ENCODE data around the gene CEP128. TPM values are rescaled to one million over a fixed set of nuclear protein-coding genes. Genes with fewer than 3 reads are reported as not detected.

The CEP128 gene
- total RNA-seq, 4 donors from 2014 or later = 0.82 to 3.6 (median 1.6) TPM

DNA sequence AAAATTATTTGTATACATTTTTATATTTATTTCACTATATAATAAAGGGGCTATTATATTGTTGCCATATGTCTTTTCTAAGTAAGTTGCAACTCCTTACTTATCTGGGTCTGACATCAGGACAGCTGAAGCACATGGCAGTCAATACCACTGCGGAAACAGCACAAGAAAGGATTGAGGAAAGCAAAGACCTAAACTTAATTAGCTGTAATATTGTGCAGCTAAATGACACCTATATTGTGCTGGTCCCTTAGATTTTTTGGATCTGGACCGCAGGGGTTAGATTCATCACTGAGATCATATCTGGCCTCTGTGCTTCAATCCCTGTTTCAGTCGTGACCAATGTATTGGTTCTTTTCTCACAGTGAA, 370.6 kb downstream of the CEP128 start:
- Histone ChIP-seq H3K36me3 (no peaks in the 10 kb centered on the region), H3K4me3 (no peak overlapping the region), H3K9me3 (no peaks in the 10 kb centered on the region), H3K4me1 (no peaks in the 10 kb centered on the region), H3K27me3 (no peaks in the 10 kb centered on the region), H3K27ac (no peak overlapping the region)
- TF ChIP-seq CTCF (IDR thresholded peaks at IDR 0.05 in 4 of 5, conservative IDR thresholded peaks at IDR 0.05 in 1 of 5) = no peak
- TF ChIP-seq POLR2A (IDR thresholded peaks at IDR 0.05) = no peak
- DNase-seq = no peak
- no peak for ATAC-seq
- intact Hi-C loops (cut with DNase I; ENCODE audit: low total_unique reads) (no loop called here), in situ Hi-C loops (cut with MboI; ENCODE audit: low sequenced_read_pairs in 4 of 4) (no loop called here)

DNA sequence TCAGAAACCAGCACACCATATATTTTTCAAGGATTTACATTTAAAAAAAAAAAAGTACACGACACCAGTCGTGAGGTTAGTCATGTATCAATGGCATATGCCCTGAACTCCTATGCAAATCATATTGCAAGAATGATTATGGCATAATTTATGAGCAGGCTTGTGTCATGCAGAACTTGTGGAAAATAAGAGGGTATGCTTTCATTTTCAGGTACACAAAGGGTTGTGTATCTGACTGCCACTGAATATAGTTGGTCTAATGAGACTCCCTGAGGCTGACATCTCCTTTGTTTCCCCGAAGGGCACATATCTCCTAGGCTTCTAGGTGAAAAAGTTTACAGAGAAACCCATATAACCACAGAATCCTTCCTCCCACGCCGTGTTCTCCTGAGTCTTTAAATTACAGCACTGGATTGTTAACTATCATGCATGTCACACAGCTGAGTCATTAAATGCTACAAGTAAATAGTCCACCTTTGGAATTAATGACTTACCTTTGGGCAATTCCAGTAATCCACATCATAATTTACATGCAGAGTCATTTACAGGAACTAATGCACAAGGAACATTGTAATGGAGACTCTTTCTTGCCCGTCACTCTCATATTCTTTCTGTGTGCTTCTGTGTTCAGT, 373.5 kb downstream of the CEP128 start:
- Histone ChIP-seq H3K4me1 (no peaks in the 10 kb centered on the region), H3K4me3 (no peak overlapping the region), H3K27ac (no peak overlapping the region), H3K27me3 (no peaks in the 10 kb centered on the region), H3K36me3 (no peaks in the 10 kb centered on the region), H3K9me3 (no peaks in the 10 kb centered on the region)
- TF ChIP-seq POLR2A (IDR thresholded peaks at IDR 0.05) (no peak), CTCF (IDR thresholded peaks at IDR 0.05 in 4 of 5, conservative IDR thresholded peaks at IDR 0.05 in 1 of 5) (no peak)
- ATAC-seq = no peak
- in situ Hi-C loops (cut with MboI; ENCODE audit: low sequenced_read_pairs in 4 of 4) (no loop called here), intact Hi-C loops (cut with DNase I; ENCODE audit: low total_unique reads) (no loop called here)
- no peak for DNase-seq

- no peak overlapping the region for H3K27ac ChIP-seq
- intact Hi-C loops (cut with DNase I; ENCODE audit: low total_unique reads) (no loop called here), in situ Hi-C loops (cut with MboI; ENCODE audit: low sequenced_read_pairs in 4 of 4) (no loop called here)
- ATAC-seq (no peak), DNase-seq (no peak)
- TF ChIP-seq CTCF (IDR thresholded peaks at IDR 0.05 in 4 of 5, conservative IDR thresholded peaks at IDR 0.05 in 1 of 5) (no peak), POLR2A (IDR thresholded peaks at IDR 0.05) (no peak)
- H3K4me1 ChIP-seq = no peaks in the 10 kb centered on the region
- H3K9me3 ChIP-seq = no peaks in the 10 kb centered on the region
- no peaks in the 10 kb centered on the region for H3K36me3 ChIP-seq
- H3K4me3 ChIP-seq = no peak overlapping the region
- H3K27me3 ChIP-seq = no peaks in the 10 kb centered on the region
These were observed 376.5 kb downstream of the CEP128 start for GRCh38 chr14:80565001-80565400.

- DNase-seq = no peak
- no peak for TF ChIP-seq CTCF (IDR thresholded peaks at IDR 0.05 in 4 of 5, conservative IDR thresholded peaks at IDR 0.05 in 1 of 5)
- no peak for TF ChIP-seq POLR2A (IDR thresholded peaks at IDR 0.05)
- no peaks in the 10 kb centered on the region for H3K36me3 ChIP-seq
- in situ Hi-C loops (cut with MboI; ENCODE audit: low sequenced_read_pairs in 4 of 4) = no loop called here
- H3K4me3 ChIP-seq = no peak overlapping the region
- no peaks in the 10 kb centered on the region for H3K27me3 ChIP-seq
- H3K27ac ChIP-seq = no peak overlapping the region
- no peak for ATAC-seq
- no peaks in the 10 kb centered on the region for H3K9me3 ChIP-seq
- intact Hi-C loops (cut with DNase I; ENCODE audit: low total_unique reads) = no loop called here
- no peaks in the 10 kb centered on the region for H3K4me1 ChIP-seq
These were observed 377.5 kb downstream of the CEP128 start for GRCh38 chr14:80564051-80564450.

Measured in gastrocnemius medialis (tissue), 4 donors.